H1 (cell line): ENCODE results near the gene COIL. TPM values are rescaled to one million over a fixed set of nuclear protein-coding genes. Genes with fewer than 3 reads are reported as not detected.

Source experiments
- CBX5 ChIP-seq: fragments of 300-800, 300-1000 bp; sonication (generic); IDR thresholded peaks from 2 replicates; pipeline ENCODE4 v1.7.1; 2016; ENCODE audit warnings: antibody characterized with exemption, low read length, low read depth
- FOSL1 ChIP-seq: IDR thresholded peaks from 2 replicates; pipeline ENCODE4 v1.6.1; 2011; ENCODE audit warnings: mild to moderate bottlenecking, low read depth, low read length, moderate library complexity; ENCODE audit not compliant: insufficient read depth
- JUND ChIP-seq: IDR thresholded peaks from 2 replicates; pipeline ENCODE4 v1.6.1; 2011; ENCODE audit warnings: mild to moderate bottlenecking, improper control_type of control experiment, low read length
- RBBP5 ChIP-seq: IDR thresholded peaks from 2 replicates; pipeline ENCODE4 v1.7.1; 2012; ENCODE audit warnings: low read depth, mild to moderate bottlenecking, inconsistent platforms, low read length, moderate library complexity, borderline replicate concordance
- polyA plus RNA-seq, 7 experiments: library from polyadenylated mRNA; depleted of rRNA in 3 of 7; stranded (reverse) in 5 of 7; unstranded in 2 of 7; fragments of >200 nt in 5 of 7; fragments of 200-250 nt in 2 of 7; gene quantifications; 1 replicate in 5 of 7; 2 replicates in 1 of 7; 4 replicates in 1 of 7; pipeline versions ENCODE4 v1.2.1 to v1.2.3, GENCODE V29; 2011 to 2013; ENCODE audit warnings: missing spikeins in 2 of 7, mixed read lengths in 2 of 7
- total RNA-seq: library from RNA; stranded (reverse); fragmentation: NEBNext Ultra II Directional; extraction: Animal tissue kit (Norgen Biotek cat#: 25700); gene quantifications from 2 replicates; pipeline ENCODE4 v1.2.1, GENCODE V29; 2021
- TF ChIP-seq, protein P1 (sequence below): fragments of 300-600 bp; sonication (generic); IDR thresholded peaks from 2 replicates; pipeline ENCODE4 v1.7.1; 2012; ENCODE audit warnings: low read length, moderate library complexity, mild to moderate bottlenecking, inconsistent platforms; ENCODE audit not compliant: insufficient replicate concordance

The COIL gene
- total and polyA plus RNA-seq, 2 of the 8 experiments (the other 6 are each of a cell fraction or from before 2014, with no cell fraction given), result 5.2 to 23.6 TPM

GRCh38 chr17:56917559-56918296 lies 43.1 kb downstream of the COIL start (continued):
- TF ChIP-seq, protein P1, sequence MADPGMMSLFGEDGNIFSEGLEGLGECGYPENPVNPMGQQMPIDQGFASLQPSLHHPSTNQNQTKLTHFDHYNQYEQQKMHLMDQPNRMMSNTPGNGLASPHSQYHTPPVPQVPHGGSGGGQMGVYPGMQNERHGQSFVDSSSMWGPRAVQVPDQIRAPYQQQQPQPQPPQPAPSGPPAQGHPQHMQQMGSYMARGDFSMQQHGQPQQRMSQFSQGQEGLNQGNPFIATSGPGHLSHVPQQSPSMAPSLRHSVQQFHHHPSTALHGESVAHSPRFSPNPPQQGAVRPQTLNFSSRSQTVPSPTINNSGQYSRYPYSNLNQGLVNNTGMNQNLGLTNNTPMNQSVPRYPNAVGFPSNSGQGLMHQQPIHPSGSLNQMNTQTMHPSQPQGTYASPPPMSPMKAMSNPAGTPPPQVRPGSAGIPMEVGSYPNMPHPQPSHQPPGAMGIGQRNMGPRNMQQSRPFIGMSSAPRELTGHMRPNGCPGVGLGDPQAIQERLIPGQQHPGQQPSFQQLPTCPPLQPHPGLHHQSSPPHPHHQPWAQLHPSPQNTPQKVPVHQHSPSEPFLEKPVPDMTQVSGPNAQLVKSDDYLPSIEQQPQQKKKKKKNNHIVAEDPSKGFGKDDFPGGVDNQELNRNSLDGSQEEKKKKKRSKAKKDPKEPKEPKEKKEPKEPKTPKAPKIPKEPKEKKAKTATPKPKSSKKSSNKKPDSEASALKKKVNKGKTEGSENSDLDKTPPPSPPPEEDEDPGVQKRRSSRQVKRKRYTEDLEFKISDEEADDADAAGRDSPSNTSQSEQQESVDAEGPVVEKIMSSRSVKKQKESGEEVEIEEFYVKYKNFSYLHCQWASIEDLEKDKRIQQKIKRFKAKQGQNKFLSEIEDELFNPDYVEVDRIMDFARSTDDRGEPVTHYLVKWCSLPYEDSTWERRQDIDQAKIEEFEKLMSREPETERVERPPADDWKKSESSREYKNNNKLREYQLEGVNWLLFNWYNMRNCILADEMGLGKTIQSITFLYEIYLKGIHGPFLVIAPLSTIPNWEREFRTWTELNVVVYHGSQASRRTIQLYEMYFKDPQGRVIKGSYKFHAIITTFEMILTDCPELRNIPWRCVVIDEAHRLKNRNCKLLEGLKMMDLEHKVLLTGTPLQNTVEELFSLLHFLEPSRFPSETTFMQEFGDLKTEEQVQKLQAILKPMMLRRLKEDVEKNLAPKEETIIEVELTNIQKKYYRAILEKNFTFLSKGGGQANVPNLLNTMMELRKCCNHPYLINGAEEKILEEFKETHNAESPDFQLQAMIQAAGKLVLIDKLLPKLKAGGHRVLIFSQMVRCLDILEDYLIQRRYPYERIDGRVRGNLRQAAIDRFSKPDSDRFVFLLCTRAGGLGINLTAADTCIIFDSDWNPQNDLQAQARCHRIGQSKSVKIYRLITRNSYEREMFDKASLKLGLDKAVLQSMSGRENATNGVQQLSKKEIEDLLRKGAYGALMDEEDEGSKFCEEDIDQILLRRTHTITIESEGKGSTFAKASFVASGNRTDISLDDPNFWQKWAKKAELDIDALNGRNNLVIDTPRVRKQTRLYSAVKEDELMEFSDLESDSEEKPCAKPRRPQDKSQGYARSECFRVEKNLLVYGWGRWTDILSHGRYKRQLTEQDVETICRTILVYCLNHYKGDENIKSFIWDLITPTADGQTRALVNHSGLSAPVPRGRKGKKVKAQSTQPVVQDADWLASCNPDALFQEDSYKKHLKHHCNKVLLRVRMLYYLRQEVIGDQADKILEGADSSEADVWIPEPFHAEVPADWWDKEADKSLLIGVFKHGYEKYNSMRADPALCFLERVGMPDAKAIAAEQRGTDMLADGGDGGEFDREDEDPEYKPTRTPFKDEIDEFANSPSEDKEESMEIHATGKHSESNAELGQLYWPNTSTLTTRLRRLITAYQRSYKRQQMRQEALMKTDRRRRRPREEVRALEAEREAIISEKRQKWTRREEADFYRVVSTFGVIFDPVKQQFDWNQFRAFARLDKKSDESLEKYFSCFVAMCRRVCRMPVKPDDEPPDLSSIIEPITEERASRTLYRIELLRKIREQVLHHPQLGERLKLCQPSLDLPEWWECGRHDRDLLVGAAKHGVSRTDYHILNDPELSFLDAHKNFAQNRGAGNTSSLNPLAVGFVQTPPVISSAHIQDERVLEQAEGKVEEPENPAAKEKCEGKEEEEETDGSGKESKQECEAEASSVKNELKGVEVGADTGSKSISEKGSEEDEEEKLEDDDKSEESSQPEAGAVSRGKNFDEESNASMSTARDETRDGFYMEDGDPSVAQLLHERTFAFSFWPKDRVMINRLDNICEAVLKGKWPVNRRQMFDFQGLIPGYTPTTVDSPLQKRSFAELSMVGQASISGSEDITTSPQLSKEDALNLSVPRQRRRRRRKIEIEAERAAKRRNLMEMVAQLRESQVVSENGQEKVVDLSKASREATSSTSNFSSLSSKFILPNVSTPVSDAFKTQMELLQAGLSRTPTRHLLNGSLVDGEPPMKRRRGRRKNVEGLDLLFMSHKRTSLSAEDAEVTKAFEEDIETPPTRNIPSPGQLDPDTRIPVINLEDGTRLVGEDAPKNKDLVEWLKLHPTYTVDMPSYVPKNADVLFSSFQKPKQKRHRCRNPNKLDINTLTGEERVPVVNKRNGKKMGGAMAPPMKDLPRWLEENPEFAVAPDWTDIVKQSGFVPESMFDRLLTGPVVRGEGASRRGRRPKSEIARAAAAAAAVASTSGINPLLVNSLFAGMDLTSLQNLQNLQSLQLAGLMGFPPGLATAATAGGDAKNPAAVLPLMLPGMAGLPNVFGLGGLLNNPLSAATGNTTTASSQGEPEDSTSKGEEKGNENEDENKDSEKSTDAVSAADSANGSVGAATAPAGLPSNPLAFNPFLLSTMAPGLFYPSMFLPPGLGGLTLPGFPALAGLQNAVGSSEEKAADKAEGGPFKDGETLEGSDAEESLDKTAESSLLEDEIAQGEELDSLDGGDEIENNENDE, result no peak
- TF ChIP-seq JUND (no peak), RBBP5 (no peak), CBX5 (no peak), FOSL1 (no peak)
- TF ChIP-seq, all 59 proteins: peak for 0
